Activated CD4-positive, alpha-beta T cell treated with anti-CD3 and anti-CD28 coated beads, Interleukin-2, amount 50 U/mL, for 24 hours (primary cell): ENCODE results near the gene UFD1.

Experiments
- DNase-seq, 2 donors: peaks; one replicate each; pipeline ENCODE4 v3.0.0-alpha.2; 2020; ENCODE audit warnings: low read depth in 1 of 2, low spot score in 1 of 2

UFD1 gene

GRCh38 chr22:19496324-19496630, 17.3 kb upstream of the UFD1 start:
- no peak for DNase-seq

GRCh38 chr22:19495562-19496323, 16.8 kb upstream of the UFD1 start:
- DNase-seq, result no peak

GRCh38 chr22:19494676-19495173, 15.7 kb upstream of the UFD1 start:
- no peak for DNase-seq

DNA sequence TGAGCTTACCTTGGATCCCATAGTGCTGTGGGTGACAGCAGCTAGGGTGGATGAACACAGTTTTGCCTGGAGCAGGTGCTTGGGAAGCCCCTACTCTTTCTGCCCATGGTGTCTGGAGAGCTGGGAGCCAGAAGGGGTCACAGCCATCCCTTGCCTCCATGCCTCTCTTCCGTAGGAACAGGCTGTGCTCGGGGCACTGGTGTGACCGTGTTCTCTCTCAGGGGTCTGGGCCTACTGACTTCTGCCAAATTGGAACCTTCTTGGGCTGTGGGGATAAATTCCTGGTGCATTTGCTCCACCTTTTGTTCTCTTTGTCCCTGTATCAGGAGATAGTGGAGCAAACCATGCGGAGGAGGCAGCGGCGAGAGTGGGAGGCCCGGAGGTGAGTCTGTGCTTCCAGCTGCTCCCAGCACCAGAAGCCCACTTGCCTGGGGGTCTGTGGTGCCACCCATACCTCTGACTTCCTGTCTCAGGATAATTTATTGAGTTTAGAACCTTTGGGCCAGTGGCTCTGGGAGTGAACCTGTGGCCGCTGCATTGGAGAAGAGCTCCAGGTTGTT, 15.1 kb upstream of the UFD1 start:
- DNase-seq, result no peak

- no peak for DNase-seq
Observed at GRCh38 chr22:19492504-19493174, 13.6 kb upstream of the UFD1 start.

GRCh38 chr22:19490628-19491230, 11.7 kb upstream of the UFD1 start:
- no peak for DNase-seq

- DNase-seq, result no peak
Observed at GRCh38 chr22:19488884-19489843, 10.2 kb upstream of the UFD1 start.

DNA sequence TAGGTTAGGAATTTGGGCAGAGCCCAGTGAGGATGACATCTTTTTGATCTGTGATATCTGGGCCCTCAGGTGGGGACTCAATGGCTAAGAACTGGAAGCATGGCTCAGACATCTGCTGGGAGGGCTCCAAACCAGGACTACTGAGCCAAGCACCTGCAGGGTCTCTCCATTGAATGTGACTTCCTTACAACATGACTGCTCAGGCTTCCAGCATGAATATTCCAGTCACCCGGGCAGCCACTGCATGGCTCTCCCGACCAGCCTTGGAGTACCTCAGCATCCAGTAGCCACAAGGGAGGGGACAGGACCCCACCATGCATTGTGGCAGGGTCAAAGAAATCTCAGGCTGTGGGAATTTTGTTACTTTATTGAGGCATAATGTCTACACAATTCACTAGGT, 9.3 kb upstream of the UFD1 start:
- DNase-seq, result no peak

- DNase-seq, result no peak
Observed at GRCh38 chr22:19483481-19484244, 4.7 kb upstream of the UFD1 start.

GRCh38 chr22:19482297-19482696, 3.3 kb upstream of the UFD1 start:
- no peak for DNase-seq

GRCh38 chr22:19480789-19481188, 1.8 kb upstream of the UFD1 start:
- no peak for DNase-seq

- DNase-seq, result no peak
Observed at GRCh38 chr22:19480173-19480568, 1.2 kb upstream of the UFD1 start.

- DNase-seq, result peak; percentile 82 to 94
Observed at GRCh38 chr22:19479355-19480172, 571 bp upstream of the UFD1 start, which contains the start of gene CDC45. Gene CDC45, plus strand, starts transcription at chr22:19479920. Its CDS starts 49 bp downstream, at chr22:19479969.

GRCh38 chr22:19478045-19478900, 720 bp downstream of the UFD1 start:
- DNase-seq, result peak in 1 of 2 donors; percentile 7

GRCh38 chr22:19477321-19478044, 1.5 kb downstream of the UFD1 start:
- DNase-seq, result no peak

DNA sequence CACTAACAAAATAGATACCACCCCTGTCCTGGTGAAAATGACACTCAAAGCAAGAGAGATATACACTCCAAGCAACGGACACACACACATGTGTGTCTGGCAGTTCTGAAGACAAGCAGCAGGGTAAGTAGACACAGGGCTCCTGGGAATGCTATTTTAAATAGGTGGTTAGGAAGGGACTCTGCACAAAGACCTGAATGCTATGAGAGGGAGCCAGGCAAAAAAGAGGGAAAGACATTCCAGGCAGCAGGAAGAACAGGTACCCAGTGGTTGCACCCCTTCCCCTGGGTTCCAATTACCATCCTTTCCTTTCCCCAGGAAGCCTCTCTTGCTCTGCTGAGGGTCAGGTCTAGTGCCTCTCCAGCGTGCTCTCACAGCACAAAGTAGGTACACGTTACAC, 3.0 kb downstream of the UFD1 start:
- DNase-seq, result no peak

DNA sequence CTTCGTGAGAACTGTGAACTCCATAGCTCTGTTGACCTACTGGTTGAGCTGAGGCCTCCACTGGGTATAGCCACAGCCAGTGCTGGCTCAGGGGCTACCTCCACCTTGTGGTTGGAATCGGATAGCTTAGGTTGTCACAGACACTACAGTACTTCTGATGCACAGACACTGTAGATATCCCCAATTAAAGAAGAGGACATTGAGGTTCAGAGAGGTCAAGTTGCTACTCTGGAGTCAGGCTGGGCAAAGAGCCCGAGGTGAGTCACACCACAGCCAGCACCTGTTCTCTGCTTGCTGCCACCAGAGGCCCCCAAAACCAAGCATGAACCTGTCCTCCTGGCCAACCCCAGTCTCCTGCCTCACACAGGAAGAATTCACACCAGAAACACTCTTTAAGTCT, 5.4 kb downstream of the UFD1 start:
- DNase-seq, result no peak

GRCh38 chr22:19472233-19472632, 6.8 kb downstream of the UFD1 start:
- DNase-seq, result no peak
